HG02798 (cell line): Measurements from ENCODE around the gene TRABD2B.

Source experiments
- ATAC-seq: cut with Tn5 transposase; IDR thresholded peaks from one replicate; pipeline ENCODE4 v1.9.1; 2021; ENCODE audit warnings: mild to moderate bottlenecking; ENCODE audit not compliant: unreplicated experiment, poor library complexity

Gene TRABD2B

DNA sequence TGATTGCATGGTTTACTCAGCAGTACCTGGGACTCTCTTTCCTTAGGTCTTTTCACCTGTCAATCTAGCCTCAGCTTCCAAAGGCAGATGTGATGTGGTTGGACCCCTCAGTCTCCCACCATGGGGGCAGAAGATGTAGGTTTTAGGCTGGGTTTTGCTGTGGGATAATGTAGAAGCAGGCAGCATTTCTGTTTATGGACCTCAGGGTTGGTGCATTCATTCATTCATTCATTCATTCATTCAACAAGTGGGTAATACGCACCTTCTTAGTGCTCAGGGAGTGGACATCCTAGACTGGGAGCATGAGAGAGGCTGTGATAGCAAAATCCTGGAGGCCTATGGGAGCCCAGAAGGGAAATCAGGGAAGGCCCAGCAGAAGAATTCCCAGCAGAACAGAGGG is 209.6 kb downstream of the TRABD2B start:
- ATAC-seq, result no peak

- ATAC-seq, result no peak
These were observed 210.9 kb downstream of the TRABD2B start for GRCh38 chr1:47786316-47786715.

GRCh38 chr1:47785561-47786271 is 211.5 kb downstream of the TRABD2B start:
- no peak for ATAC-seq

DNA sequence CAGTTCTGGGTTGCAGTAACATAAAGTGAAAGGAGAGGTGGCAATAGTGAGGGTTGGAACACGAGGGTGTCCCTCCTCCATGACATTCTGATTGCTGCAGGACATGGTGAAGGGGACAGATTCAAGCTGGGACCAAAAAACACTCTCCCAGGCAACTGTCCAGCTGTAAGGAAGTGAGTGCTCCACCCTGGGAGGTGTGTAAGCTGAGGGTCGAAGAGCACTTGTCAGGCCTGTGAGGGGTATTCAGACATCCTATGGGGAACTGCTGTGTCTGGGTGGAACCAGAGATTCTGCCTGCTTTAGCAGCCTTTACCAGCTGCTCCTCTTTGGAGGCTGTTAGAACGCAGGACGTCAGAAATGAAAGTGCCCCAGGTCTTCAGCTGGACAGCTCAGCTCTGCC is 212.1 kb downstream of the TRABD2B start:
- ATAC-seq, result no peak

GRCh38 chr1:47784497-47784822 is 212.7 kb downstream of the TRABD2B start:
- ATAC-seq, result no peak

DNA sequence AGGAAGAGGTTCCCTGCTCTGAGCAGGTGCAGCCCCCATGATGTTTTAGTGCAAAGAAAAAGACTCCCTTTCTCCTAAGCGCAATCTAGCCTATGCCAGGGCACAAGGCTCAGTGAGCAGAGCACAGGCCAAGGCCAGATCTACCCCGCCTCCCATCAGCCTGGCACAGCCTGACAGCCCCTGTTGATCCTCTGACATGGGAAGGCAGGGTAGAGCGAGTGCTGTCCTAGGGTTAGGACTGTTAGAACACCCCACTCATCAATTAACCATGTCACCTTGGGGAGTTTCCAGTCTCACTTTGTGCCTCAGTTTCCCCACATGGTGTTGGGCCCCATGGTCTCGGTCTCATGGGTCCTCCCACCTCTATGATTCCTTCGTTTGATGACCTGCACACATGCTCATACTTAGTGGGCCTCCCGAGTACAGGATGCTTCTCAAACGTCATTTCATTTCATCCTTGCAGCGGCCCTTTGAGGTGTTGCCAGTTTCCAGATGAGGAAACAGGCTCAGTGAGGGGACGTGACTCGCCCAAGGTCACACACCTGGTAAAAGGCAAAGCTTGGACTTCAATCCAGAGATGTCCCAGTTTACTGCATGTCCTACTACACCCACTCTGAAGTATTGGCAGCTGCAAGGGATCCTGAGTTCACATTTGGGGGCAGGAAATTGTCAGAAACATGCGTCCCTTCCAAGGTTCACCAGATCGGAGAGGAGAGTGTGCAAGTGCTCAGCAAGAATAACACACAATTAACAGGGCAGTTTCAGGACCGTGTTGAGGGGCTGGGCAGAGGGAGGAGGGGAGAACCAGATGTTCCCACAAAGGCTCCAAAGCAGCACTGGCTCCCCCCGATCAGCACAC is 213.3 kb downstream of the TRABD2B start:
- ATAC-seq, result no peak

DNA sequence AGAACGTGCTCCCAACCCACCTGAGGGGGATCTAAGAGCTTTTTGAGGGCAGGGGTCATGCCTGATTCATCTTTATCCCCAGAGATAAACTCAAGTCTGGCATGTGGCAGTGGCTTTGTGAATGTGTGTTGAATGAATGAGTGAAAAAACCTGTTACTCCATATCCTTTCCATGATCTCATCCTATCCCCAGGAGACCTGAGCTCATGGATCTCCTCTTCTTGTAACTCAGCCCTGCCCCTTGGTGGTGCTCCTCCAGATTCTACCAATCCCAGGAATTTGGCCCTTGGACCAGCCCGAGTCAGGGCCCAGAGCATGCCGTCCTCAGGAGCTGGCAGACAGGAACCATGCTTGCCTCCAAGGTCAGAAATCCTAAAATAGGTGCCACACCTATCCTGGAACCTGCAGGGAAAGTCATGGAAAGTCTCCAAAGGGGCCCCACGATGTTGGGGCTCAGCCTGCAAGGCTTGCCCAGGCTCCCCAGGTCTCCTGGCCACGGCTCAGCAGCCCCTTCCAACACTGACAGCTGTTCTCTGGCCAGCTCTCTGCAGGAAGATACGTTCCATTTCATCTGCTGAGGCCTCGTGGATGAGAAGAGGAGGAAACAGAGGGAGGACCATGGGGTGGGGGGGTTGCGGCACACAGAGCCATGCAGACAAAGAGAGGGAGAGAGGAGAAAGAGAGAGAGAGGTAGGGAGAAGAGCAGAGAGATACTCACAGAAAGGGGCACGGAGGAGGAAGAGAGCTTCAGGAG is 214.6 kb downstream of the TRABD2B start:
- no peak for ATAC-seq

DNA sequence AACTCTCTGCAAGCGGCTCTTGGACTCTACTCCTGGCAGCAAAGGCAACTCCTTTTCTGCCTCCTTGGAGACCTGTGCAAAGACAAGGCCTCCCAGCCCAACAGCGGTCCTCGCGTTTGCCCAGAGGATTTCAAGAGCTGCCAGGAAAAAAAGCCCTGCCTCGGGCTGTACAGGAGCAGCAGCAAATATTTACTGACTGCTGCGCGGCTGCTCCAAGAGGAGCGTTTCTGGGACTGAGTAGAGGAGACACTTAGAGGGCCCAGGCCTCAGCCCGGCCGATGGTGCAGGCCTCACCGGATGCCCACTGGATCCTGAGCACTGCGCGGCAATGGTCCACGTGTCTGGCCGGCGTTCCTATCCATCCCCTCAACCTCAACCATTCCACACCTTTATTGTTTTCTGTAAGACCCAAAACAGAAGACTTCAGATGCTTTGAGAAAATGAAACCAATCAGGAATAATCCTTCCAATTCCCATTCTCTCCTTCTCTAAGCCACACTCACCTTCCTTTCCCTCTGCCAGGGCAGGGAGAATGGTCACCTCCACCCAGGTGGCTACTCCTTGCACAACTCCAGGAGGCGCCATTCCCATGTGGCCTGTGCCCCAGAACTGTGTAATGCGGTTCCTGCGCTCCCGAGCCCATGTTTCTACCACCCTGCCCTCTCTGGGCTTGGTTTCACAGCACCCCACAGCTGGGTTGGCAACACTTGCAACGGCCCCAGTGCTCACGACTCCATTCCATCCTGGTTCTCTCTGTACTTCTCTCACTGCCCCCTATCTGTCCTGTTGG is 215.8 kb downstream of the TRABD2B start:
- ATAC-seq, result no peak

DNA sequence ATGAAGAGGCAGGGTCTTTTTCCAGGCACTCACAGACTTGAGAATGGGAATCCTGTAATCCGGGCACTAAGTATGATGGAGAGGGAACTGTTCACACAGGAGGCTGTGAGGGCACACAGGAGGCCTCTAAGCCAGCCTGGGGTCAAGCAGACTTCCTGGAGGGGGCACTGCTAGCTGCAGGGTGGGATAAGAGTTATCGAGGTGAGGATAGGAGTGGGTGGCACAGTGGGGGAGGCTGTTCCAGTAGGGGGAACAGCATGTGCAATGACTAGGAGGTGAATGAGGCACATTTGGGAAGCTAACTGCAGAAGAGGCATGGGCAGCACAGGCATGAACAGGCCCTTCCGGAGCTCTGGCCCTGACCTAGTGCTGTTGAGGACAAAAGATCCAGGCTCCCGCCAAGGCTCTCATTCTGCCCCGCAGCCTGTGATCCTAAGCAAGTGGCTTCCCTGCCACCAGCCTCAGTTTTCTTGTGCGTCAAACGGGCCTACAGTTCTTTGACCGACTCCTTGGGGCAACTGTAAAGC is 216.7 kb downstream of the TRABD2B start:
- ATAC-seq, result no peak

GRCh38 chr1:47779613-47780012 is 217.6 kb downstream of the TRABD2B start:
- no peak for ATAC-seq

GRCh38 chr1:47778280-47778679 is 218.9 kb downstream of the TRABD2B start:
- ATAC-seq, result no peak

DNA sequence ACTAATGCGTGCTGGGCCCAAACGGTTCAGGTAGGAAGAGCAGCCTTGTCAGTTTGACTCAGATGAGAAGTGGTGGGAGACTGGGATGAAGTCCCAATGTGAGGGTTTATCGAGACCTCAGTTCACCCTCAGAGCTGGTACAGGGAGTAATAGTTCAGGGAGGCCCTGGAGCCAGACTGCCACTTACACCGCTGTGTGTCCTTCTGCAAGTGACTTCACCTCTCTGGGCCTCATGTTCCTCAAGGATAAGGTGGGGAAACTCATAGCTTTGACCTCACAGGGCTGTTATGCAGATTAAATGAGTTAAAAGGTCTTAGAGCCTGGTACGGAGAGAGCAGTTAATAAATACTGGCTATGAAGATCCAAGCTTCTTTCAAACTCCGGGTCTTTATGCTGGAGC is 219.9 kb downstream of the TRABD2B start:
- no peak for ATAC-seq

GRCh38 chr1:47776667-47777131 is 220.5 kb downstream of the TRABD2B start:
- ATAC-seq, result no peak

- ATAC-seq, result no peak
These were observed 222.0 kb downstream of the TRABD2B start for GRCh38 chr1:47774986-47775834.

DNA sequence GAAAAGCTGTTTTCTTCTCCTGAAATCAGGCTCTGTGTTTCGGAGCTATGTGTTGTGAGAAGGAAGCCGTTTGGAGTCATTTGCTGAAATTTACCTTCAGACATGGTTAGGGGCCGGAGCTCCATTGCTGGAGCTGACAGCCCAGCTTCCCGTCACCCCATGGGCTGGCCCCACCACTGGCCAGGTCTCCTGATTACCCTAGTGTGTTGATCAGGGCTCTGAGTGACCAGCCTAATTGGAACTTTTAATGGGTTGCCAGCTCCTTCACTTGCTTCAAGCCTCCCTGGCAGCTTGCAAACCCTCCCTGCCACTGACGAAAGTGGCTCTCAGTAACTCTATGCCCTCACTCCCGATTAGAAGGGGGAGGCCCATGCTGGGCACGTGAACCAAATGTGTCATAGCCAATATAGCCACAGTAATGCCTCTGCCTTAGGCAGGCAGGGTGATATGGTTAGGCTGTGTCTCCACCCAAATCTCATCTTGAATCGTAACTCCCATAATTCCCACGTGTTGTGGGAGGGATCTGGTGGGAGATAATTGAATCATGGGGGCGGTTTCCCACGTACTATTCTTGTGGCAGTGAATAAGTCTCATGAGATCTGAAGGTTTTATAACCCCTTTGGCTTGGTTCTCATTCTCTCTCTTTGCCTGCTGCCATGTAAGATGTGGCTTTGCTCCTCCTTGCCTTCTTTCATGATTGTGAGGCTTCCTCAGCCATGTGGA is 224.1 kb downstream of the TRABD2B start:
- no peak for ATAC-seq

GRCh38 chr1:47772281-47772680 is 224.9 kb downstream of the TRABD2B start:
- no peak for ATAC-seq

DNA sequence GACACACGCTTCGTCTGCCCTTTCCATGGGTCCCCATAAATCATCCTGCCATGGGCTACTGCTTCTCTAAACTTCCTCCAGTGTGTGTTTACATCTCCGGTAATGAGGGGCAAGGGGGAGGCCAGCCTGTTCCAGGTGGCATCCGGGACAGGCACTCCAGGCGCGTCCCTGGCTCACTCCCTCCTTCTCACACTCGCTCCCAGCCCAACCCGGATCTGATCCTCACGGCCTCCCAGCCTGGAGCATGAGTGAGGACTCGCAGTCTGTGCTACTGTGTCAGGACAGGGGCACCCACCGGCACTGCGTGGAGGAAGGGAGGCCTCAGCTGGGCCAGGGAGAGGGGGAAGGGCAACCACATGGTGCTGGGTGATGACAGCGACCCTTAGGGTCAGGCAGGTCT is 225.4 kb downstream of the TRABD2B start:
- ATAC-seq, result no peak

GRCh38 chr1:47769983-47770382 is 227.2 kb downstream of the TRABD2B start:
- ATAC-seq, result no peak
